Common myeloid progenitor, CD34-positive (primary cell): ENCODE measurements around the gene PAQR7.

ENCODE experiments used
- CTCF ChIA-PET: fragments of 350-600 bp; sonication (Branson Sonifier 250); formaldehyde crosslinking; loops from one replicate; lab custom pipeline; 2021; ENCODE audit warnings: antibody characterized with exemption; lab: Charles Lee
- POLR2A ChIA-PET: fragments of 350-600 bp; sonication (Branson Sonifier 250); formaldehyde crosslinking; loops from one replicate; lab custom pipeline; 2021; ENCODE audit warnings: antibody characterized with exemption; lab: Charles Lee
- DNase-seq, 3 donors: peaks; one replicate each; pipeline versions ENCODE4 v3.0.0 to v3.0.0-alpha.2; 2013
- H3K27ac ChIP-seq, 2 experiments: 1 replicate in 1 of 2; 2 replicates in 1 of 2; pipeline ENCODE4 v1.7.0; 2013; ENCODE audit warnings: inconsistent platforms in 2 of 2, low read length in 2 of 2, mild to moderate bottlenecking in 2 of 2, low read depth in 1 of 2, moderate library complexity in 1 of 2; ENCODE audit not compliant: severe bottlenecking in 2 of 2, insufficient read depth in 1 of 2, poor library complexity in 1 of 2
- H3K27me3 ChIP-seq, 5 experiments: replicated peaks in 2 of 5; 1 replicate in 3 of 5; 2 replicates in 2 of 5; pipeline versions ENCODE4 v1.6.1 to v1.7.0; 2013; ENCODE audit warnings: low read length in 4 of 5, mild to moderate bottlenecking in 2 of 5, moderate library complexity in 2 of 5, inconsistent platforms in 1 of 5; ENCODE audit not compliant: insufficient read depth in 5 of 5, control insufficient read depth in 4 of 5
- H3K36me3 ChIP-seq, 4 experiments: 1 replicate in 2 of 4; 2 replicates in 2 of 4; pipeline versions ENCODE4 v1.6.1 to v1.7.0; 2013; ENCODE audit warnings: low read length in 3 of 4, control low read depth in 1 of 4, mild to moderate bottlenecking in 1 of 4; ENCODE audit not compliant: control insufficient read depth in 4 of 4, insufficient read depth in 4 of 4
- H3K4me1 ChIP-seq, 4 experiments: 1 replicate in 3 of 4; 2 replicates in 1 of 4; pipeline versions ENCODE4 v1.6.1 to v1.7.1; 2013; ENCODE audit warnings: low read length in 3 of 4, mild to moderate bottlenecking in 3 of 4, control low read depth in 1 of 4, inconsistent platforms in 1 of 4, moderate library complexity in 1 of 4; ENCODE audit not compliant: control insufficient read depth in 4 of 4, insufficient read depth in 4 of 4; ENCODE audit errors: control extremely low read depth in 1 of 4
- H3K4me3 ChIP-seq, 7 experiments: 1 replicate in 4 of 7; 2 replicates in 3 of 7; pipeline versions ENCODE4 v1.5.1 to v1.7.0; 2013; ENCODE audit warnings: mild to moderate bottlenecking in 7 of 7, low read length in 6 of 7, moderate library complexity in 6 of 7, inconsistent platforms in 2 of 7, low read depth in 2 of 7, control low read depth in 1 of 7; ENCODE audit not compliant: insufficient read depth in 4 of 7, control insufficient read depth in 1 of 7; ENCODE audit errors: extremely low read depth in 1 of 7
- H3K9me3 ChIP-seq, 5 experiments: 1 replicate in 4 of 5; 2 replicates in 1 of 5; pipeline versions ENCODE4 v1.6.1 to v1.7.1; 2013; ENCODE audit warnings: low read length in 4 of 5, mild to moderate bottlenecking in 2 of 5, inconsistent platforms in 1 of 5, low read depth in 1 of 5, moderate library complexity in 1 of 5; ENCODE audit not compliant: control insufficient read depth in 4 of 5, insufficient read depth in 2 of 5; ENCODE audit errors: control extremely low read depth in 1 of 5
- WGBS: methylation state at CpG from one replicate; pipeline ENCODE4 v1.1.5; 2013; ENCODE audit not compliant: insufficient coverage; 5-methylcytosine and 5-hydroxymethylcytosine counted together

PAQR7 gene

DNA sequence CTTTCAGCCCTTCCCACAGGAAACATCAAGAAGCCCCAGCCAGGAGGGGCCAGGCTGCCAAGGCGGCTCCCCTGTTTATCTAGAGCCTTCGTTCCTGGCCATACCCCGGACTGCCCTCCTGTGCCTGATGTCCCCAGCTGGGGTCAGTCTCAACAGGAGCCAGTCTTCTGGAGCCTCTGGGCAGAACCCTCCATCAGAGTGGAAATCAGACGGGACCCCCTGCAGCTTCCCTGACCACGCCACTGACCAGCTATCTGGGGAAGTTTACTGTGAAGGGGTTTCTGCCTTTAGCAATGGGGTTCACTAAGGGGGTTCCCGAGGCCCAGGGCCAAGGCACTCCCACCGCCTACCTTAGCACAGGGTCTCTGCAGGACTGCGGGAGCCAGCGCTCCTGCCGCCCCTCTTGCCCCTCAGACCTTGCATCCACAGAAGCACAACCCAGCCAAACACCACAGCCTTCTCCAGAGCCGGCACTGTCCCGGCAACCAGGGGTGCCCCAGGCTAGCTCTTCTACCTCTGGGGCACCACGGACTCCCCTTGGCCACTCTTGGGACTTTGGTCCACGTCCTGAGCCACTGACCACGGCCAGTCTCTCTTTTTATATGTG lies 59.3 kb downstream of the PAQR7 start:
- ChIA-PET CTCF (no interaction called here), POLR2A (no interaction called here)
- peaks cover 0 to 32% (median 19%) of the 10 kb centered on the region in 4 experiments for H3K36me3 ChIP-seq
- H3K4me3 ChIP-seq: no peak overlapping the region
- WGBS: 95% methylated on average over 13 of the region's 15 CpGs
- peaks cover 3 to 29% (median 26%) of the 10 kb centered on the region in 4 experiments for H3K4me1 ChIP-seq
- no peak for DNase-seq
- H3K27ac ChIP-seq: no peak overlapping the region
- H3K27me3 ChIP-seq: no peaks in the 10 kb centered on the region
- no peaks in the 10 kb centered on the region for H3K9me3 ChIP-seq

DNA sequence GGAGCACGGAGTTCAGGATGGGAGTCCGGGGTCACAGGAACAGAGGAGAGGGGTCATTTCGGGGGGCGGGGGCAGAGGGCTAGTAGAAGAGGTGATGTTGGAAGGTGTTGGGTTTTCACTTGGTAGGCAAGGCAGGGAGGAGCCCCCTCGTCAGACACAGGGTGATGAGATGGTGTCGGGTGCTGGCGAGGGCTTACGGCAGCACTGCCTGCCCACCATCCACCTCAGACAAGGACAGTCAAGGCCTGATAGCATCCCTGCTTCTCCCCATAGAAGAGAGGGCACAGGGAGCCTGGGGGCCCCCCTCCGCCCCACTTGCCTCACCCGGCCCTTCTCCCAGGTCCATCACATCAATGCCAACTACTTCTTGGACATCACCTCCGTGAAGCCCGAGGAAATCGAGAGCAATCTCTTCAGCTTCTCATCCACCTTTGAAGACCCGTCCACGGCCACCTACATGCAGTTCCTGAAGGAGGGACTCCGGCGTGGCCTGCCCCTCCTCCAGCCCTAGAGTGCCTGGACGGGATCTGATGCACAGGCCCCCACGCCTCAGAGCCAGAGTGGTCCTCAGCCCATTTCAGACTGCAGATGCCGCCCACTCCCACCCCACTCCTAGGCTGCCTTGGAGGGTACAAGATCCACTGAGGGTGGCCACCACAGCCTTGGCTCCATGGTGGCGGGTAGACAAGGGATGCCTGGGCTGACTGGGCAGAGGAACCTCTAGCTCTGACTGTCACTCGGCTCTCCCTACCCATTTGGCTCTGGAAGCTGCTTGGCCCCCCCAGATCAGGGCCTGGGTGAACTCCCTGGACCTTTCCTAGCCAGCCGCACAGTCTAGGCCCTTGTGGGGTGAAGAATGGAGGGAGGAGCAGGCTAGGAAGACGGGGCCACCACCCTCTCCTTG lies 60.0 kb downstream of the PAQR7 start:
- WGBS: over 99% methylated on average over 22 of the region's 24 CpGs
- DNase-seq: no peak
- no peaks in the 10 kb centered on the region for H3K27me3 ChIP-seq
- no peak overlapping the region for H3K4me3 ChIP-seq
- ChIA-PET POLR2A (no interaction called here), CTCF (no interaction called here)
- no peaks in the 10 kb centered on the region for H3K9me3 ChIP-seq
- peaks cover 3 to 24% (median 22%) of the 10 kb centered on the region in 4 experiments for H3K4me1 ChIP-seq
- H3K36me3 ChIP-seq: peaks cover 0 to 34% (median 19%) of the 10 kb centered on the region in 4 experiments
- H3K27ac ChIP-seq: no peak overlapping the region

DNA sequence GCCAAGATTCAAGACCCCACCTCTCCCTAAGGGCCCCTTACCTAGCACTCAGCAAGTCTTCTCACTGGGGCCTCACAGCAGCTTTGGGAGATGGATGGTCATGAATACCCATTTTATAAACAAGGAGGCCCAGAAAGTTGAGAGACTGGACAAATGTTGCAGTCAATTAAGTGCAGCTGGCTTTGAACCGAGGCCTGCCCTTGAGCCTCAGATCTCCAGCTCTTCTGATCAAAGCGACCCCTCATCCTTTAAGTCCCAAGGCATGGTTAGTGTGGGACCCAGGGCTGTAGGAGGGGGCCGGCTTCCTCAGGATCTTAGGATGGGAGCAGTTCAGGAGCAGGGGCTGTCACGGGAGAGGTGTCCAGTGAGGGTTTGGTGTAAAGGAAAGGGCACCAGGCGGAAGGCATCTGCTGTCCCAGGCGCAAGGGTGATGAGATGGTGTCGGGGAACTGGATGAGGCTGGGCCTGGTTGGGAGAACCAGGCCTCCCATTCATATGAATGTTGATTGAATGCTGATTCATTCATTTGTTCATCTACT lies 60.9 kb downstream of the PAQR7 start:
- DNase-seq: no peak
- Histone ChIP-seq H3K27ac (no peak overlapping the region), H3K4me1 (peaks cover 3 to 29% (median 24%) of the 10 kb centered on the region in 4 experiments), H3K9me3 (no peaks in the 10 kb centered on the region), H3K36me3 (peaks cover 0 to 39% (median 20%) of the 10 kb centered on the region in 4 experiments), H3K4me3 (no peak overlapping the region), H3K27me3 (no peaks in the 10 kb centered on the region)
- ChIA-PET CTCF (interaction anchor here (1.5 to 6.9 kb wide), 2 partner anchors 48 to 311 kb away, joined by 3 to 69 read pairs; no protein-coding TSS in a partner anchor), POLR2A (no interaction called here)
- 99% methylated on average over 6 of the region's 7 CpGs for WGBS

DNA sequence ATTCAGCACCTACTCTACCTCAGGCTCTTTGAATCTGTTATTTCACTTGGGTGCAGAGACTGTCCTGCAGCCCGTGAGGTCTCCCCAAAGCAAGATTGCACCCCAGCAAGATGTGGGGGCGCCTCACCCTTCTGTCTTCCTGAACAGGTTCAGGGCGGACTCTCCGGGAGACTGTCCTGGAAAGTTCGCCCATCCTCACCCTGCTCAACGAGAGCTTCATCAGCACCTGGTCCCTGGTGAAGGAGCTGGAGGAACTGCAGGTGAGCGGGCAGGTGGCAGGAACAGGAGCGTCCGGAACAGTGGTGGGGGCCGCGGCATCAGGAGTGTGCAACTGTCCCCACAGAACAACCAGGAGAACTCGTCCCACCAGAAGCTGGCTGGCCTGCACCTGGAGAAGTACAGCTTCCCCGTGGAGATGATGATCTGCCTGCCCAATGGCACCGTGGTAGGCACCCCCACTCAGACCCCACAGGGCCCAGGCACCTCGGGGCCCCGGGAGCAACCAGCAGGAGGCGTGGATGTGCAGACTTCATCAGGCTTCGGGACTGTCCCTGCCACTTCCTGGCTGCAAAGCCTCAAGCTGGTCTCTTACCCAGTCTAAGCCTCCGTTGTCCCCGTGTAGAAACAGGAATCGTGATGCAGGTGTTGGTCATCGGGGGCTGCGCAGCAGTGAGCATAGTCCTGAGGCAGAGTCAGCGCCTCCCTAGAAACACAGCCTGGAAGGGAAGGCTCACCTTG lies 61.6 kb downstream of the PAQR7 start:
- Histone ChIP-seq H3K9me3 (no peaks in the 10 kb centered on the region), H3K4me3 (no peak overlapping the region), H3K36me3 (peaks cover 0 to 45% (median 25%) of the 10 kb centered on the region in 4 experiments), H3K27me3 (no peaks in the 10 kb centered on the region), H3K4me1 (peaks cover 1 to 29% (median 21%) of the 10 kb centered on the region in 4 experiments), H3K27ac (no peak overlapping the region)
- ChIA-PET CTCF (interaction anchor here (1.0 to 6.9 kb wide), 3 partner anchors 49 to 310 kb away, joined by 3 to 69 read pairs (median 3); no protein-coding TSS in a partner anchor), POLR2A (no interaction called here)
- 95% methylated on average over 23 of the region's 24 CpGs for WGBS
- no peak for DNase-seq

DNA sequence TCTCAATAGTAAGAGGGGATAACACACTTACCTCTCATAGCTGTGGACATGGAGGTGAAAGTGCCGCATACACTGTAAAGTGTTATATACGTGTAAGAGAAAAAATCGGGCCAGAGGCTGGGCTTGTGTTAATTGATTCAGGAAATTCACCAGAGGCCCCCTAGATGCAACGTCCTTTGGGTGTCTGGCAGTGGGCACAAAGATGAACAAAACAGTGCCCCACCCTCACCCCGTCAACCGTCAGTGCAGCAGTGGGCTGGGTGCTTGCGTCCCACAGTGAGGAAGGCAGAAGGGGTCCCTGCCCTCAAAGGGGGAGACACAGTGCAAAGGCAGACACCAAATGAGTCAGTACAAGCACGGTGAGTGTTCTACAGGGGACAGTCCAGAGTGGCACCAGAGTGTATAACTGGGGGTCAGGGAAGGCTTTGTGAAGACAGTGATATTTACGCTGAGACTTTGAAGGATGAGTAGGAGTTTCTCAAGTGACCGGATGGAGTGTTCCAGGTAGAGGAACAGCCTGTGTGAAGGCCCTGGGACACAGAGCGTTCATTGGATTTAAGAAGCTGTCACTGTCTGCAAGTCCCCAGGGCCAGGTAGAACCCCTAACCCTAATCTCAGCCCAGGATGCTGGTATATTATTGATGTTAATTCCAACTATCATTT lies 62.3 kb downstream of the PAQR7 start:
- Histone ChIP-seq H3K9me3 (no peaks in the 10 kb centered on the region), H3K4me3 (no peak overlapping the region), H3K27ac (no peak overlapping the region), H3K4me1 (peaks cover 0 to 24% (median 17%) of the 10 kb centered on the region in 4 experiments), H3K27me3 (no peaks in the 10 kb centered on the region), H3K36me3 (peaks cover 0 to 51% (median 28%) of the 10 kb centered on the region in 4 experiments)
- no peak for DNase-seq
- ChIA-PET POLR2A (no interaction called here), CTCF (interaction anchor here (1.0 to 6.9 kb wide), 3 partner anchors 49 to 309 kb away, joined by 3 to 69 read pairs (median 3); no protein-coding TSS in a partner anchor)
- WGBS: 89% methylated on average over 9 of the region's 11 CpGs
